GM18517 (cell line): ENCODE data around the gene SKIC3.

ENCODE experiments used
- ATAC-seq: cut with Tn5 transposase; IDR thresholded peaks from one replicate; pipeline ENCODE4 v1.9.1; 2021; ENCODE audit warnings: mild to moderate bottlenecking, moderate library complexity; ENCODE audit not compliant: unreplicated experiment

The SKIC3 gene

GRCh38 chr5:95532415-95532814 is 22.4 kb downstream of the SKIC3 start:
- no peak for ATAC-seq

- no peak for ATAC-seq
Measured at GRCh38 chr5:95531491-95531890, 23.3 kb downstream of the SKIC3 start.

- ATAC-seq: no peak
Measured at GRCh38 chr5:95530416-95530815, 24.4 kb downstream of the SKIC3 start.

- no peak for ATAC-seq
Measured at GRCh38 chr5:95528565-95528964, 26.2 kb downstream of the SKIC3 start.

- no peak for ATAC-seq
Measured at GRCh38 chr5:95526871-95527270, 27.9 kb downstream of the SKIC3 start.

- no peak for ATAC-seq
Measured at GRCh38 chr5:95524423-95524822, 30.4 kb downstream of the SKIC3 start.

- ATAC-seq: no peak
Measured at GRCh38 chr5:95520206-95520605, 34.6 kb downstream of the SKIC3 start.

GRCh38 chr5:95519681-95520080 is 35.1 kb downstream of the SKIC3 start:
- ATAC-seq: no peak

GRCh38 chr5:95519151-95519550 is 35.6 kb downstream of the SKIC3 start:
- ATAC-seq: no peak

GRCh38 chr5:95518417-95518816 is 36.4 kb downstream of the SKIC3 start:
- ATAC-seq: no peak

GRCh38 chr5:95511606-95512005 is 43.2 kb downstream of the SKIC3 start:
- no peak for ATAC-seq

- no peak for ATAC-seq
Measured at GRCh38 chr5:95508550-95508949, 46.2 kb downstream of the SKIC3 start.
